ENCODE results near the gene SLC44A3. TPM values are rescaled to one million over a fixed set of nuclear protein-coding genes. Genes with fewer than 3 reads are reported as not detected.
A peak's percentile ranks its signal among the peaks of the same experiment; 100 is the strongest.

Gene SLC44A3
- total RNA-seq, 2 donors from 2014 or later, result 72.1 to 95.5 TPM

DNA sequence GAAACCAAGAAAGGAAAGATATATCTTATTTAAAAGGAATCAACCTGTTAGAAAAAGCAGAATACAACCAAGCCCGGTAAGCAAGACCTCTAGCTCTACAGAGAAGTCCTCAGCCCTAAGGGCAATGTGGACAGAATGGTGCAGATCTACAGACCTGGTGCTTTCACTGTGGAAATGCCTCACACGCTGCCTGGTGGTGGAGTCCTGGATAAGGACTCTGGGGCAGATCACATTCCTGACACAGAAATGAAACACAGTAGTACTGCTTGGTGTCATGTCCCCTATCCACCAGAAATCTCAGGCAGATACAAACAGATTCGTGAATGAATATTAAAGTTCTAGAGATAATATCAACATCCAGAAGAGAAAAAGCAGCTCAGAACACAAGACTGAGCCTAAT lies 99.9 kb downstream of the SLC44A3 start:
- DNase-seq (no peak), ATAC-seq (peak; percentile 39)
- intact Hi-C loops (cut with DNase I, micrococcal nuclease), result no loop called here

DNA sequence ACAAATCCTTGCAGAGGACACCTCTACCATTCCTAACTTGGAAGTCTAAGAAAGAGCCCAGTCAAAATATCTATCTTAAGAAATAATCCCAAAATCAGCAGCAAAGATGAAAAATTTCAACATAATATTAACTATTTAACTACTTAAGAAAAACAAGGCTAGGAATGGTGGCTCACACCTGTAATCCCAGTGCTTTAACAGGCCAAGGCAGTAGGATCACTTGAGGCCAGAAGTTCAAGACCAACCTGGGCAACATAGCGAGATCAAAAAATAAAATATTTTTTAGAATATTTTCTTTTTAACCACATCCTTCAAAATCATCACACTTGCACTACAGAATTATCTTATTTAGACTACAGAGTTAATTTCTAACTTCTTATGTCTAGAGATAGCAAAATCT lies 101.8 kb downstream of the SLC44A3 start:
- no peak for ATAC-seq
- intact Hi-C loops (cut with DNase I, micrococcal nuclease), result no loop called here
- no peak for DNase-seq

DNA sequence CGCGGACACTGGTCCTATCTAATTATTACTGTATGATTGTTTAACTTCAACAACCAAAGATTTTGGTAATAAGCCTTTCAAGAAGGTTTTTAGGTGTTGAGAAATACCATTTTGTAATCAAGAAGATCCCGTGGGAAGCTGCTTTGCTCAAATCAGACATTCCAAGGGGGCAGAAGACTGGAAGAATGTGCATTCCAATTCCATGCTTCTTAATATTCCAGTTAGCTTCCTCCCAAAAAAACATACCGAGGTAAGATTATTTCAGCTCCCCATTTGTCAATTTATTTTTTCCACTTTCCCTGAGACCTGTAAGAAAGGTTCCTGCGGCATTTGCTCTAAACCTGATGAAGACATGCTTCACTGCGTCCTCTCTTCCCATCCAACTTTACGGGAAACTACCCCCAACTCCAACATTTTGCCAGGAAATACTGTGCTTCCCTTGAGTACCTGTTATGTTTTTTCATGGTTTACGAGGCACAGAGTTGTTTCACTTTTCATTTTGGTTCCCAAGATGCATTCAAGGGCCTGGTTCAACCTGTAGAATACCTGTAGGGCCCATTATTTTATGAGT lies 102.7 kb downstream of the SLC44A3 start:
- no peak for ATAC-seq
- intact Hi-C loops (cut with DNase I, micrococcal nuclease), result no loop called here
- DNase-seq, result no peak

DNA sequence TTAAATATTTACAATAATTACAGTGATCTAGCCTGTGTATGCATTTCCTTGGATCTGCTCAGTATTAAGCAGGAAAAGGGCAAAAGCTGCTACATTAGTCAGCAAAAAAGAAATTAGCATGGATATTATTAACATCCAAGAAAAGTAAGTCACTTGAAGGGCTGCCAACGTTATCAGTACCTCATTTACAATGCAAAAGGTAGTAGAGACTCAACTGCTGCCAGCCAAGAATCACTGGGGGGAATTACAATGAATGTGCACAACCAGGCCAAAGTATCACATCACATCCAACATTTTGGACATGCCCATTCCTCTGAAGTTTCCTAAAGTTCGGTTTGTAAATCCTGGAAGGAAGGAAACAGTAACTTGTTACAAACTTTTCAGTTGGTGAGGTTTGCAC lies 104.8 kb downstream of the SLC44A3 start:
- intact Hi-C loops (cut with DNase I, micrococcal nuclease), result loop anchor here in 1 of 2 donors (5.0 kb wide), 2 partner anchors 73 to 117 kb away; no protein-coding TSS in a partner anchor
- DNase-seq (no peak), ATAC-seq (no peak)

DNA sequence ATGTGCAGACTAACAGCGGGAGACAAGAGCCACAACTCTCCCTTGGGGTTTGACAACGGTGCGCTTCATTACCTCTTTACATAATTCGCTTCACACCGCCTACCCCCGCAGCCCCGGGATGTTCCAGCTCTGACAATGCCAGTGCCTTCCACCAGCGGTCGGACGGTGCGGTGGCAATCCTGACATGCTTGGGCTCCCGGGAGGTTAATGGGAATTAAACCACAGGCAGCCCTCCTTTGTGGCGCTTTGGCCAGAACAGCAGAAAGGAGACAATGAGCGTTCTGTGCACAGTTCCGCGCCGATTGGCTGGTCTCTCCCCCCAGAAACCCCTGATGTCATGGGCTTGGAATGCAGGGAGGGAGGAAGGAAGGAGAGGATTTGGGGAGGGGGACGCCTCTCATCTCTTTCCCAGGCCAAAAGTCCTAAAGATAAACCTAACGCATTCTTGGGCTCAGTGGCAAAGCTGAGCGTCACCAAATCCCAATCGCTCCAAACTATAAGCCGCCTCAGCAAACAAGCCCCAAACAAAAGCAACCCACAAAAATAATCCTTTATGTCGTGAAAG lies 105.5 kb downstream of the SLC44A3 start:
- intact Hi-C loops (cut with DNase I, micrococcal nuclease), result loop anchor here in 1 of 2 donors (5.0 kb wide), 2 partner anchors 73 to 117 kb away; no protein-coding TSS in a partner anchor
- peak; percentile 2 for ATAC-seq
- peak; percentile 58 to 61 for DNase-seq

DNA sequence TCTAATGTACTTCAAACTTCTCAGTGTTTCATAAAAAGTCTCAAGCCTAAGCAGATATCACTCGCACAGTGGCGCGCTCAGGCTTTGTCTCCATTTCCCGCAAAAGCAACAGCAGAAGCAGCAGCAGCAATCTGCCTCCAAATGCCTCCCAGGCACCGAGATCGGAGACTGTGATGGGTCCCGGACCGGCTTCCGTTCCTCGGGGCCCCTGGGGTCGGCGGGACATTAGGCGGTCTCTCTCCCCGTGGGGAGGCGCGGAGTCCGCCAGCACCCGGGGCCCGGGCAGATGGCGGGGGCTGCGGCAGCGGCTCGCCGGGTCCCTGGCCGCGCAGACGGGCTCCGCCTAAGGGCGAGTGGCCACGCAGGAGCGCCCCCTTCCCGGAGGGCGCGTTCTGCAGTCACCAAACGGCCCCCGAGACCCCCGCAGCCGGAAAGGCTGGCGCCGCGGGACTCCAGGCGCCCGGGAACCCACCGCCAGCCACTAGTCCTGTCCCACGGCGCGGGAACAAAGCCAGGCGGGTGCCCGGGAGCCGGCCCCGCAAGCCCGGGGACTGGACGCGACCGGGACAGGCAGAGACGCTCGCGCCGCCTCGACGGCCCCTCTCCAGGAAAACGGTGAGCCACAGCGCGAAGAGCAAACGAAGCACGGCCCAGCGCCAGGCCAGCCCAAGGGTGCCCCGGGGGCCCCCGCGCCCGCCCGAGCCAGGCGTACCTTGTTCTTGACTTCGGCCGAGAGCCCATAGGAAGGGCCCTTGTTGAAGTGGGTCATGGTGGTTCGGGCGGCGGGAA lies 106.2 kb downstream of the SLC44A3 start:
- ATAC-seq (peak; percentile 54), DNase-seq (peak in 1 of 2 donors; percentile 63)
- intact Hi-C loops (cut with DNase I, micrococcal nuclease), result loop anchor here in 1 of 2 donors (5.0 kb wide), 2 partner anchors 74 to 116 kb away; no protein-coding TSS in a partner anchor

DNA sequence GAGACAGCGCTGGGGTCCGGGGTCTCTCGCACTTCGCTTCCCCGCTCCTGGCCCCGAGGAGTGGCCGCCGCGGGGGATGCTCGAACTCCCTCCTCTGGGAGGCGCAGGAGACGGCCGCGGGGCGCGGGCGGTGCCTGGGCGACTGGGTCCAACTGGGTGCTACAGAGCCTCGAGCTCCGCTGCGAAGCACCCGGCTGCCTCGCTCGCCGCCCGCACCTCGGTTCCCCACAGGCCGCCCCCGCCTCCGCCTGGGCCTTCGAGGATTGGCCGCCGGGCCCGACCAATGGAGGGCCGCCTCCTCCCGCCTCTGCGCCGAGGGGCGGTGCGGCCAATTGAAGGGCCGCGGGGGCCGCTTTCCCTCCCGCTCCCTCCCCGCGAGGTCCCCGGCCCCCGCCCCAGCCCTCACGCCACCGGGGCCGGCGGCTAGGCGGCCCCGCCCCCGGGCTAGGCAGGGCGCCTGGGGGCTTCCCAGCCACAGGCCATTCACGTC lies 106.8 kb downstream of the SLC44A3 start, which contains the start of gene CNN3:
CNN3 (minus strand) TSS at position 196 of the 490 bp plus-strand sequence. CDS start 216 bp downstream, outside the sequence.
- ATAC-seq, result peak; percentile 84
- intact Hi-C loops (cut with DNase I, micrococcal nuclease), result loop anchor here in 1 of 2 donors (5.0 kb wide), 2 partner anchors 75 to 115 kb away; no protein-coding TSS in a partner anchor

DNA sequence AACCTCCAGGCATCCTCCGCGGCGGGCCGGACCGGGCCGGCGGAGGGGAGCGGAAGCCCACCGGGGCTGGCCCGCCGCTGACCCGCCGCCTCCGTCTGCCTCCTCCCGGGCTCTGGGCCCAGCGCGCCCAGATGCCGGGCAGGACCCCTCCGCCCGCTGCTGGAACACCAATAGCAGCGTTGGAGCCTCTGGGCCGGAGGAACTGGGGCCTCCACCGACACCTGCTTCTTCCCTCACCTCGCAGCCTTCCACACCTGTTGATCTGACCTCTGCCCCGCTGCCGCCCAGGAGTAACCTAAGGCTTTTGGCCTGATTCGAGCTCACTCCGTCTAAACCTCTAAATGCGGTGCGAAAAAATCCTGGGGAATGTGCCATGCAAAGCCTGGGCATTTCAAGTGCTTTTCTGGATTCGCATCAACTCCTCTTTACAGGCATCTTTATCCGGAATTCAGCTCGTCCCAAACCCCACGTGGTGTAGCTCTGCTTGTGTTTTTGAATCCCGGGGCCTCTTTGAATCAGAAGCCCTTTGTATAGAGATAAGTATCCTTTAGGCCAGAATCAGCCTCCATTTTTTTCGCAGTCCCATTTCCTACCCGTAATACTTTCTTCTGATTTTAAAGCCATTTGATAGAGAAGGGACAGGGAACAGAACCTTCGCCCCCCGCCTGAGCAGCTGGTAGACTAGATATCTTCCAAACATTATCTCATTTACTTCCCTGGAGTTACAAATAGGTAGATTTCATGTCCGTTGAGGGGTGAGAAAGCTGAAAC lies 107.4 kb downstream of the SLC44A3 start:
- intact Hi-C loops (cut with DNase I, micrococcal nuclease), result loop anchor here in 1 of 2 donors (5.0 kb wide), 2 partner anchors 75 to 115 kb away; no protein-coding TSS in a partner anchor
- DNase-seq, result peak; percentile 63 to 68
- peak; percentile 30 for ATAC-seq

More for the DNA sequence above, 106.8 kb downstream of the SLC44A3 start, which contains the start of gene CNN3:
- DNase-seq, result peak; percentile 93 to 94

DNA sequence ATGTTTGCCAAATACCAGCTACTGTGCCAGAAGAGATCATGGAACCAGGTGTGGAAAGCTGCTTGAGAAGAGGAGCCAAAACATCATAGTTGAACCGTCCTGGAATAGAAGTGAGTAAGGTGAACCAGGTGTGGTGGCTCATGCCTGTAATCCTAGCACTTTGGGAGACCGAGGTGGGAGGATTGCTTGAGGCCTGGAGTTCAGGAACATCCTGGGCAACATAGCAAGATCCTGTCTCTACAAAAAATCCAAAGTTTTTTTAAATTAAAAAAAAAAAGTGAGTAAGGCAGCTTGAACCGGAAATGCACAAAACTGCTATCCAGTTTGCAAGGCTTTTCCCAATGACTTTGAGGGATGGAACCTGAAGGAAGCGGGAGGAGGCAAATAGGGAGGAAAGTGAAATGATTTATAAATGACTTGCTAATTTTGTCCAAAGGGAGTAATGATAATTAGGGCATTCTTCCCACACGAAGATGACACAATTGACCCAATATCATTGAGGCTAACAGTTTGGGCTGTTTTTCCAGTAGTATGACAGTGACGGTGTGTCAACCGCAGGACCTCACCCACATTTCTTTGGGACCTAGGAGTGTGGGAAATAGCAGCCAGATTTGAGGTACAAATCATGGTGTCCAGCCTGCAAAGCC lies 108.3 kb downstream of the SLC44A3 start:
- intact Hi-C loops (cut with DNase I, micrococcal nuclease), result loop anchor here in 1 of 2 donors (5.0 kb wide), 2 partner anchors 76 to 114 kb away; no protein-coding TSS in a partner anchor
- ATAC-seq, result no peak
- no peak for DNase-seq

DNA sequence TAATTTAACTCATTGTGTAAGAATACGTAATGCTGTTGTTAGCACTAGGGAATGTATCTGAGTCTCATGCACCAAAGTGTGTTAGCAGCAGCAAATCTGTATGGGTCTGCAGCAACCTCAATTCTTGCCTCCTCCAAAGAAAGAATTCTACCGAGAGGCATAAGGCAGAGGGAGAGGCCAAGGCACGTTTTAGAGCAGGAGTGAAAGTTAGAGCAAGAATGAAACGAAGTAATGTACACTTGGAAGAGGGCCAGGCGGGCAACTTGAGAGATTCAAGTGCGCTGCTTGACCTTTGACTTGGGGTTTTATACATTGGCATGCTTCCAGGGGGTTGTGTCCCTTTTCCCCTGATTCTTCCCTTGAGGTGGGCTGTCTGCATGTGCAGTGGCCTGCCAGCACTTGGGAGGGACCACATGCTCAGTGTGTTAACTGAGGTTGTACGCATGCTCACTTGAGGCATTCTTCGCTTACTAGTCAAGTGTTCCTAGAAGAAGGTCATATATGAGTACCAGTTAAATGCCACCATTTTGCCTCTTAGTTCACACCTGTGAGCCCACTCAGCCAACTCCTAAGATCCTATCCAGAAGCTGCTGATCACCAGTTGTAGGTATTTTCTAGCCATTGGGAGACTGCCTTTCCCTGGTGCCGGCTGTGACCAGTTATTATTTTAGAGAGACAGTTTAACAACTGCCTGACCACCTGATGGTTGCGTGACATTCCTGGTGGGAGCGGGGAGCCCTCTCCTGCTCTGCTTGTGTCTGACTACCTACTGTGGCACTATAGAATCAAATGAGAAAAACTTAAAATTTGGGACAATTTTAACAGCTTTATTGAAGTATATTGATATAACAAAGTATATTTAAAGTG lies 109.4 kb downstream of the SLC44A3 start:
- intact Hi-C loops (cut with DNase I, micrococcal nuclease), result loop anchor here in 1 of 2 donors (5.0 kb wide), 2 partner anchors 77 to 113 kb away; no protein-coding TSS in a partner anchor
- DNase-seq, result peak; percentile 61 to 69

DNA sequence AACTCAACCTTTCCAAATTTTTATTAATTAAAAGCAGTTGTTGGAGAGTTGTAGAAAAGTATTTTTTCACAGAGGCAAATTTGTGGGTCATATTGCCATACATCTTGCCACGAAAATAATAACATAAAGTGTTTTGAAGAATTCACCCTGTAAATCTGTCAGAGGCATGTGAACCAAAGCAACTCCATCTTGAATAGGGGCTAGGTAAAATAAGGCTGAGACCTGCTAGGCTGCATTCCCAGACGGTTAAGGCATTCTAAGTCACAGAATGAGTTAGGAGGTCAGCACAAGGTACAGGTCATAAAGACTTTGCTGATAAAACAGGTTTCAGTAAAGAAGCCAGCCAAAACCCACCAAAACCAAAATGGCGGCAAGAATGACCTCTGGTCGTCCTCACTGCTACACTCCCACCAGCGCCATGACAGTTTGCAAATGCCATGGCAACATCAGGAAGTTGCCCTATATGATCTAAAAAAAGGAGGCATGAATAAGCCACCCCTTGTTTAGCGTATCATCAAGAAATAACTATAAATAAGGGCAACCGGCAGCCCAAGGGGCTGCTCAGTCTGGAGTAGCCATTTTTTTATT lies 111.2 kb downstream of the SLC44A3 start:
- no peak for ATAC-seq
- intact Hi-C loops (cut with DNase I, micrococcal nuclease), result no loop called here
- no peak for DNase-seq

More for the DNA sequence above, 109.4 kb downstream of the SLC44A3 start:
- no peak for ATAC-seq

DNA sequence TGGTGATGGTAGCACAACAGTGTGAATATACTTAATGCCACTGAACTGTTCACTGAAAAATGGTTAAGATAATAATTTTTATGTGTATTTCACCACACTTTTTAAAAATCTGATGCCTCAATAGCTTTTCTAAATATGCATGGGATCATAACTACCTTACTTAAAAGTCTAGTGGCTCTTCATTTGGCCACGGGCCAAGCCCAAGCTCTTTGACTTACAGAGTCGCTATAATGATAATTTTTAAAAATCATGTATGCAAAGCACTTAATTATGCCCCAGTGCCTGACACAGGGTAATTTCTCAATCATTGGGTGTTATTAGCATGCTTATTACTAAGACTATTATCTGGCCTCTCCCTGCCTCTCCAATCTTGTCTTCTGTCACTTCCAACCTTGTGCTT lies 114.4 kb downstream of the SLC44A3 start:
- no peak for DNase-seq
- intact Hi-C loops (cut with DNase I, micrococcal nuclease), result no loop called here
- ATAC-seq, result no peak

DNA sequence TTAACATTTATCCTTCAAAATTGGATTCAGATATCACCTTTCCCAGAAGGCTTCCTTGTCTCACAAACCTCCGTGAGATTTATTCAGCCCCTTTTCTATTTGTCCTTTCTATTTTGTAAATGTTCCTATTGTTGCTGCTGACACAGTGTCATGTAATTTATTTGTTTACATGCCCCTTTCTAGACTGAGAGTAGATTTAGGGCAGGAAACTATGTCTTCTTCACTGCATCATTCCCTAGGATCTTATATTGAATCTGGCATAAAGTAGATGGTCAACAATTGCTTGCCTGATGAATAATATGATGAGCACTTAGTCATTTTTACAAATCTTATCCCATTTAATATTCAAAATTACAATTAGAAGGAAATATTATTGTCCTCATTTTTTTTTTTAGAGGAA lies 114.9 kb downstream of the SLC44A3 start:
- ATAC-seq, result no peak
- intact Hi-C loops (cut with DNase I, micrococcal nuclease), result no loop called here
- no peak for DNase-seq

DNA sequence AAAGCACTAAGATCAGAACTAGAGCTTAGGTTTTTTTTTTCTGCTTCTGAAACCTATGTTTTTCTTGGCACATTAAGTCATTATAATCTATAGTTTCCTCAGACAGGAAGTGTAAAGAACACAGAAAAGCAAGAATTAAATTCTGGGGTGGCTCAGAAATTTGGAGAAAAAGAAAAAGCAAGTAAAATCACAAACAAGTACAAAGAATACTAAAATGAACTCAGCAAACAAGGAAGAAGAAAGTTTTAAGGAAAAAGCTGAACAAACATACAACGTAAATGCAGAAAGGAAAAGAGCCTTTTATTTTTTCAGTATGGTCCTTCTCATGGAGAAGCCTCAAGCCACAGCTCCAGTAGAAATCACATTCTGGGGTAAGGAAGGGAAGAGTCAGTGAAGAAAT lies 115.3 kb downstream of the SLC44A3 start:
- intact Hi-C loops (cut with DNase I, micrococcal nuclease), result no loop called here
- ATAC-seq (peak; percentile 20), DNase-seq (no peak)

DNA sequence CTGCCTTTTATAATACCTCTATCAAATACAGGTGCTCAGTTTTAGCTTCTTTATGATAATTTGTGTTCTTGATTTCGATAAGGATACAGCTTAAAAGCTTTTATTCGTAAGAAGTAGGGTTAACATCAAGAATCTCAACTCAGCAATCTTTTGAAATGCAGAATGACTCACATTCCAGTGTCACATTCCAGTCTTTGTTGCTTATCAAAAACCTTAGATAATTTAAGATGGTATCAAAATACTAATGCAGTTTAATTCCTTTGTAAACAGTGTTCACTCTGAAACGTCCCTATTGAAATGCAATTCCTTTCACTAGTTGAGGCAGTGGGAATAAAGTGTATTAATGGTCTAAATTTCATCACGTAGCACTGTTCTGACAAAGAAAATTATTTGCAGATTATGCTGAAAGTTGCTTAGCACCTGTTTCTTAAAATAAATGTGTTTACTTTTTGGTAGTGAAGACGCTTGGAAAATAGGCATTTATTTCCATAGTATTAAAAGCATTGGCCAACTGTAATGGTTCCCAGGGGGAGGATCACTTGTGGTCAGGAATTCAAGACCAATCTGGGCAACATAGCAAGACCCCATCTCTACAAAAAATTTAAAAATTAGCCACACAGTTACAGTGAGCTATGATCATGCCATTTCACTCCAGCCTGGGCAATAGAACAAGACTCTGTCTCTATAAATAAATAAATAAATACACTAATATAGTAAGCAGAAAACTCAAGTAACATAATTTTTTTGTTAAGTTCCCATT lies 116.9 kb downstream of the SLC44A3 start:
- ATAC-seq, result no peak
- intact Hi-C loops (cut with DNase I, micrococcal nuclease), result no loop called here
- DNase-seq, result no peak

DNA sequence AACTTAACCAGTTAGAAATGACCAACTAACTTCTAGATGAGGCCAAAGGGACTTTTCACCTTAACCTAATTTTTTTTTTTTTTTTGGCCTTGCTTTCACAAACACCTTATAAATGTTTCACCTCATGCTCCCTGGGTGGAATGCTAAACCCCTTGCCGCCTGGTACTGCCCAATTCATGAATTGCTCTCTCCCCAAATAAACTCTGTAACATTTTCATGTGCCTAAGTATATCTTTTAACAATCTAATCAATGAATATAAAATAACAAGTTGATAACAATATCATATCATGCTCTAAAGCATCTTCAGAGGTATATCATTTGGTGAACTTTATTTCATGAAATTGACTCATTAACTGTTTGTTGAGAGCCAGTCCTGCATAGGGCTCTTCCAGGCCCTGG lies 117.7 kb downstream of the SLC44A3 start:
- no peak for DNase-seq
- ATAC-seq, result no peak
- intact Hi-C loops (cut with DNase I, micrococcal nuclease), result no loop called here

Data from left colon (tissue), 2 donors.